SU-DHL-6 (cell line): ENCODE data around the gene EDA2R.

Experiments
- H2AFZ ChIP-seq: fragments of 200-600 bp; sonication (generic); 2 replicates; pipeline ENCODE4 v1.6.1; 2014; ENCODE audit warnings: low read depth, mild to moderate bottlenecking, moderate library complexity, mixed read lengths, antibody characterized with exemption, low read length; ENCODE audit not compliant: severe bottlenecking
- H3F3A ChIP-seq: fragments of 200-600 bp; shearing (Covaris generic); 2 replicates; pipeline ENCODE4 v1.6.0; 2016; ENCODE audit warnings: antibody characterized with exemption, mild to moderate bottlenecking; ENCODE audit not compliant: insufficient read depth
- H3K27ac ChIP-seq: fragments of 200-600 bp; sonication (generic); 2 replicates; pipeline ENCODE4 v1.5.1; 2016; ENCODE audit warnings: low read depth, mild to moderate bottlenecking, low read length, moderate library complexity, mixed read lengths
- H3K27me3 ChIP-seq: fragments of 200-600 bp; sonication (generic), shearing (Covaris generic); 2 replicates; pipeline ENCODE4 v1.6.0; 2014; ENCODE audit warnings: mild to moderate bottlenecking, low read length
- H3K36me3 ChIP-seq: fragments of 200-600 bp; sonication (generic); 2 replicates; pipeline ENCODE4 v1.6.1; 2014; ENCODE audit warnings: mild to moderate bottlenecking, low read length, mixed read lengths
- H3K4me2 ChIP-seq: fragments of 300-600, 200-600 bp; shearing (Covaris generic), sonication (generic); 2 replicates; pipeline ENCODE4 v1.6.0; 2014; ENCODE audit warnings: low read length, low read depth, mild to moderate bottlenecking; ENCODE audit not compliant: poor library complexity, severe bottlenecking
- H3K4me3 ChIP-seq: fragments of 200-600 bp; sonication (generic); 2 replicates; pipeline ENCODE4 v1.5.1; 2014; ENCODE audit warnings: antibody characterized with exemption, low read length, mild to moderate bottlenecking, mixed read lengths; ENCODE audit not compliant: insufficient read depth, poor library complexity, severe bottlenecking
- H3K79me2 ChIP-seq: fragments of 200-600 bp; sonication (generic); 2 replicates; pipeline ENCODE4 v1.6.1; 2014; ENCODE audit warnings: mild to moderate bottlenecking, low read length, moderate library complexity; ENCODE audit not compliant: insufficient read depth
- H3K9ac ChIP-seq: fragments of 200-600 bp; sonication (generic); 2 replicates; pipeline ENCODE4 v1.7.0; 2014; ENCODE audit warnings: mild to moderate bottlenecking, low read length
- H3K9me2 ChIP-seq: fragments of 200-600 bp; sonication (generic); replicated peaks from 2 replicates; pipeline ENCODE4 v1.6.1; 2014; ENCODE audit warnings: low read length; ENCODE audit not compliant: insufficient read depth
- H3K9me3 ChIP-seq: fragments of 200-600 bp; sonication (generic); 2 replicates; pipeline ENCODE4 v1.6.1; 2014; ENCODE audit warnings: low read length, mixed read lengths; ENCODE audit not compliant: insufficient read depth
- H4K20me1 ChIP-seq: fragments of 200-600 bp; sonication (generic); 2 replicates; pipeline ENCODE4 v1.6.1; 2014; ENCODE audit warnings: low read depth, mild to moderate bottlenecking, antibody characterized with exemption, low read length, moderate library complexity, mixed read lengths
- EZH2phosphoT487 ChIP-seq: fragments of 200-600 bp; sonication (generic), shearing (Covaris generic); conservative IDR thresholded peaks from 2 replicates; pipeline ENCODE4 v1.6.1; 2018; ENCODE audit warnings: mild to moderate bottlenecking, antibody characterized with exemption, low read length, moderate library complexity, mixed read lengths
- TF ChIP-seq, protein P1 (sequence below): fragments of 200-600 bp; sonication (generic); IDR thresholded peaks from one replicate; pipeline ENCODE4 v1.5.1; 2017; ENCODE audit warnings: antibody characterized with exemption, mild to moderate bottlenecking, low read length, moderate library complexity; ENCODE audit not compliant: insufficient read depth, poor library complexity, severe bottlenecking

EDA2R gene

DNA sequence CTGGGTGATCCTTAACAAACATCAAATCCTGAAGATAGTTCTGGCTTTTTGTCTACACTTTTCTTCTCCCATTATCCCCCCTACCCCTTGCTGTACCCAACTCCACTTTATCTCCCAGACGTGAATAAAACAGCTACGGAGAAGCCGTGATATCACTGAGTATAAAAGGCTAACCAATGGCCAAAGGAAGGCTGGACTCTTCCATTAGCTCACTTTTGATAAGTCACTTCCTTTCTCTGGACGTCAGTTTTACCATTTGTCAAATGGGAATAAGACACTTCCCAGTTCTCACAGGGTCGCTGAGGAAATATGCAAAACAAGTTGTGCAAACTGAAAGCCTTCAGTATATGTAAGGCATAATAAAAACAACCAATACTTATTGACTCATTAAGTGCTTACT lies 38.6 kb upstream of the EDA2R start:
- Histone ChIP-seq H3K36me3 (no peaks in the 10 kb centered on the region), H3K4me3 (no peak overlapping the region), H3K9me3 (no peaks in the 10 kb centered on the region), H3K9me2 (no peaks in the 10 kb centered on the region), H3F3A (no peaks in the 10 kb centered on the region), H3K4me2 (no peak overlapping the region), H3K79me2 (no peaks in the 10 kb centered on the region), H3K27me3 (no peaks in the 10 kb centered on the region), H2AFZ (no peak overlapping the region), H3K9ac (no peak overlapping the region), H4K20me1 (no peaks in the 10 kb centered on the region), H3K27ac (no peak overlapping the region)
- TF ChIP-seq EZH2phosphoT487 = no peak
- TF ChIP-seq, protein P1, sequence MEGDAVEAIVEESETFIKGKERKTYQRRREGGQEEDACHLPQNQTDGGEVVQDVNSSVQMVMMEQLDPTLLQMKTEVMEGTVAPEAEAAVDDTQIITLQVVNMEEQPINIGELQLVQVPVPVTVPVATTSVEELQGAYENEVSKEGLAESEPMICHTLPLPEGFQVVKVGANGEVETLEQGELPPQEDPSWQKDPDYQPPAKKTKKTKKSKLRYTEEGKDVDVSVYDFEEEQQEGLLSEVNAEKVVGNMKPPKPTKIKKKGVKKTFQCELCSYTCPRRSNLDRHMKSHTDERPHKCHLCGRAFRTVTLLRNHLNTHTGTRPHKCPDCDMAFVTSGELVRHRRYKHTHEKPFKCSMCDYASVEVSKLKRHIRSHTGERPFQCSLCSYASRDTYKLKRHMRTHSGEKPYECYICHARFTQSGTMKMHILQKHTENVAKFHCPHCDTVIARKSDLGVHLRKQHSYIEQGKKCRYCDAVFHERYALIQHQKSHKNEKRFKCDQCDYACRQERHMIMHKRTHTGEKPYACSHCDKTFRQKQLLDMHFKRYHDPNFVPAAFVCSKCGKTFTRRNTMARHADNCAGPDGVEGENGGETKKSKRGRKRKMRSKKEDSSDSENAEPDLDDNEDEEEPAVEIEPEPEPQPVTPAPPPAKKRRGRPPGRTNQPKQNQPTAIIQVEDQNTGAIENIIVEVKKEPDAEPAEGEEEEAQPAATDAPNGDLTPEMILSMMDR = no peak

DNA sequence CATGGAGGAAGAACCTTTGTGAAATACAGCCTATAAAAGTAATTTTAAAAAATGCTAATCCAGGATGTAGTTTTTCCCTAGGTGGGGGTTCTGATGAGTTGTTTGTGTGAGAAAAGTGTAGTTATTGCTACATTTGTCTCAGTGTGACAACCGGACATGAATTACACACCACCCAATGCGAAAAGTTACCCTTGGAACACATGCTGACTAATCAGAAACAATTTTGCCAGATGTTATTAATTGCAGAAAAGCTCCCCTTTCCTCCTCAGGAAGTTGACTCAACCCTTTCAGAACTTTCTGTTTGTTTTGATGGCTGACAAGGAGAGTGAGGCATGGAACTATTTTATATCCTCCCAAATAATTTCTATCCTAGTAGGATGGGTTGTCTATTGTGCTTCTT lies 38.1 kb upstream of the EDA2R start:
- Histone ChIP-seq H3K9ac (no peak overlapping the region), H3K9me2 (no peaks in the 10 kb centered on the region), H3F3A (no peaks in the 10 kb centered on the region), H3K4me2 (no peak overlapping the region), H2AFZ (no peak overlapping the region), H3K27me3 (no peaks in the 10 kb centered on the region), H4K20me1 (no peaks in the 10 kb centered on the region), H3K9me3 (no peaks in the 10 kb centered on the region), H3K36me3 (no peaks in the 10 kb centered on the region), H3K27ac (no peak overlapping the region), H3K79me2 (no peaks in the 10 kb centered on the region), H3K4me3 (no peak overlapping the region)
- TF ChIP-seq, protein P1 = no peak
- TF ChIP-seq EZH2phosphoT487 = no peak

DNA sequence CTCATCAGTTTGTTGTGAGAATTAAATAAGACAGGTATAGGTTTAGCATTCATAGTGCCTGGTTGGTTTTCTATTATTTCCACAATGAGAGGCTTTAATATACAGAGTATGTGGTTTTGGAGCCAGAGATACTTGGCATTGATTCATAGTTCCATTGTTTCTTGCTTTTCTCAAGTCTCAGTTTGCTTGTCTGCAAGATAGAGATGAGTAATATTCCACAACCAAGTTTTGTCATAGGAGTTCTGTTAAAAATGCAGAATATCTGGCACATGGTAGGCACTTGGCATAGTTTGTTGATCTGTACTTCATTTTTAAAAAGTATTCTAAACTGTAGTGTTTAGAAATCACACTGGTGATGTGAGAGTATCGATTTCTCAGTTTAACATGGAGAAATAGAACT lies 37.5 kb upstream of the EDA2R start:
- Histone ChIP-seq H2AFZ (no peak overlapping the region), H3K79me2 (no peaks in the 10 kb centered on the region), H3K4me3 (no peak overlapping the region), H3K9me2 (no peaks in the 10 kb centered on the region), H3F3A (no peaks in the 10 kb centered on the region), H3K9ac (no peak overlapping the region), H4K20me1 (no peaks in the 10 kb centered on the region), H3K27me3 (no peaks in the 10 kb centered on the region), H3K9me3 (no peaks in the 10 kb centered on the region), H3K27ac (no peak overlapping the region), H3K36me3 (no peaks in the 10 kb centered on the region), H3K4me2 (no peak overlapping the region)
- TF ChIP-seq, protein P1 = no peak
- TF ChIP-seq EZH2phosphoT487 = no peak
